Measurements from ENCODE around the gene COQ6.
"Not testable (repeated sequence)": the region's sequence is repeated elsewhere in the genome, so short reads cannot be mapped to it uniquely, and the experiment has no call there.

The COQ6 gene

GRCh38 chr14:73991092-73991491 is 41.0 kb downstream of the COQ6 start:
- Histone ChIP-seq H3K9ac (no peak overlapping the region), H3K9me3 (ENCODE audit: control insufficient read depth, low read length) (no peaks in the 10 kb centered on the region)

GRCh38 chr14:73994926-73995325 is 44.8 kb downstream of the COQ6 start:
- not testable (repeated sequence) for H3K27me3 ChIP-seq (ENCODE audit: control insufficient read depth, insufficient read depth, low read length); H3K9me3 ChIP-seq (ENCODE audit: control insufficient read depth, low read length); H3K79me2 ChIP-seq; H2AFZ ChIP-seq; H3K4me3 ChIP-seq (ENCODE audit: low read depth, low read length); H3K36me3 ChIP-seq (ENCODE audit: control insufficient read depth, insufficient read depth, low read length); H3K4me1 ChIP-seq; H3K4me2 ChIP-seq (ENCODE audit: low read length); H3K9ac ChIP-seq; H3K27ac ChIP-seq

More at GRCh38 chr14:73991092-73991491, 41.0 kb downstream of the COQ6 start:
- peak overlapping the region; percentile 15 for H3K27ac ChIP-seq
- no peaks in the 10 kb centered on the region for H3K36me3 ChIP-seq (ENCODE audit: control insufficient read depth, insufficient read depth, low read length)
- peak overlapping the region; percentile 11 for H3K4me3 ChIP-seq (ENCODE audit: low read depth, low read length)
- no peak overlapping the region for H2AFZ ChIP-seq
- H3K27me3 ChIP-seq (ENCODE audit: control insufficient read depth, insufficient read depth, low read length): no peaks in the 10 kb centered on the region
- no peak for TF ChIP-seq CTCF (IDR thresholded peaks at IDR 0.05)
- no peaks in the 10 kb centered on the region for H3K79me2 ChIP-seq
- peak overlapping the region; percentile 53 for H3K4me2 ChIP-seq (ENCODE audit: low read length)
- peaks cover 8% of the 10 kb centered on the region for H3K4me1 ChIP-seq

- H3K4me2 ChIP-seq (ENCODE audit: low read length): no peak overlapping the region
- no peaks in the 10 kb centered on the region for H3K9me3 ChIP-seq (ENCODE audit: control insufficient read depth, low read length)
- H3K4me1 ChIP-seq: peaks cover 7% of the 10 kb centered on the region
- no peaks in the 10 kb centered on the region for H3K27me3 ChIP-seq (ENCODE audit: control insufficient read depth, insufficient read depth, low read length)
- no peaks in the 10 kb centered on the region for H3K79me2 ChIP-seq
- H3K9ac ChIP-seq: no peak overlapping the region
- TF ChIP-seq CTCF (IDR thresholded peaks at IDR 0.05): no peak
- no peak overlapping the region for H3K4me3 ChIP-seq (ENCODE audit: low read depth, low read length)
- H3K36me3 ChIP-seq (ENCODE audit: control insufficient read depth, insufficient read depth, low read length): no peaks in the 10 kb centered on the region
- H3K27ac ChIP-seq: no peak overlapping the region
- H2AFZ ChIP-seq: no peak overlapping the region
These were observed 45.9 kb downstream of the COQ6 start for GRCh38 chr14:73995977-73996378.

GRCh38 chr14:73996731-73997107 is 46.6 kb downstream of the COQ6 start:
- Histone ChIP-seq H3K4me2 (ENCODE audit: low read length) (no peak overlapping the region), H3K4me1 (peaks cover 7% of the 10 kb centered on the region), H3K9ac (no peak overlapping the region), H3K36me3 (ENCODE audit: control insufficient read depth, insufficient read depth, low read length) (no peaks in the 10 kb centered on the region), H3K9me3 (ENCODE audit: control insufficient read depth, low read length) (no peaks in the 10 kb centered on the region), H3K79me2 (no peaks in the 10 kb centered on the region), H3K27ac (peak overlapping the region; percentile 24), H3K4me3 (ENCODE audit: low read depth, low read length) (no peak overlapping the region), H3K27me3 (ENCODE audit: control insufficient read depth, insufficient read depth, low read length) (no peaks in the 10 kb centered on the region), H2AFZ (peak overlapping the region; percentile 51)
- no peak for TF ChIP-seq CTCF (IDR thresholded peaks at IDR 0.05)

- no peak overlapping the region for H3K4me3 ChIP-seq (ENCODE audit: low read depth, low read length)
- no peaks in the 10 kb centered on the region for H3K36me3 ChIP-seq (ENCODE audit: control insufficient read depth, insufficient read depth, low read length)
- no peak for TF ChIP-seq CTCF (IDR thresholded peaks at IDR 0.05)
- peaks cover 7% of the 10 kb centered on the region for H3K4me1 ChIP-seq
- no peak overlapping the region for H3K9ac ChIP-seq
- no peaks in the 10 kb centered on the region for H3K27me3 ChIP-seq (ENCODE audit: control insufficient read depth, insufficient read depth, low read length)
- H2AFZ ChIP-seq: peak overlapping the region; percentile 51
- H3K9me3 ChIP-seq (ENCODE audit: control insufficient read depth, low read length): no peaks in the 10 kb centered on the region
- peak overlapping the region; percentile 24 for H3K27ac ChIP-seq
- no peaks in the 10 kb centered on the region for H3K79me2 ChIP-seq
- no peak overlapping the region for H3K4me2 ChIP-seq (ENCODE audit: low read length)
These were observed 47.2 kb downstream of the COQ6 start for GRCh38 chr14:73997108-73997943.
